ENCODE results near the gene FBXL15.

The FBXL15 gene, protein sequence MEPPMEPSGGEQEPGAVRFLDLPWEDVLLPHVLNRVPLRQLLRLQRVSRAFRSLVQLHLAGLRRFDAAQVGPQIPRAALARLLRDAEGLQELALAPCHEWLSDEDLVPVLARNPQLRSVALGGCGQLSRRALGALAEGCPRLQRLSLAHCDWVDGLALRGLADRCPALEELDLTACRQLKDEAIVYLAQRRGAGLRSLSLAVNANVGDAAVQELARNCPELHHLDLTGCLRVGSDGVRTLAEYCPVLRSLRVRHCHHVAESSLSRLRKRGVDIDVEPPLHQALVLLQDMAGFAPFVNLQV

DNA sequence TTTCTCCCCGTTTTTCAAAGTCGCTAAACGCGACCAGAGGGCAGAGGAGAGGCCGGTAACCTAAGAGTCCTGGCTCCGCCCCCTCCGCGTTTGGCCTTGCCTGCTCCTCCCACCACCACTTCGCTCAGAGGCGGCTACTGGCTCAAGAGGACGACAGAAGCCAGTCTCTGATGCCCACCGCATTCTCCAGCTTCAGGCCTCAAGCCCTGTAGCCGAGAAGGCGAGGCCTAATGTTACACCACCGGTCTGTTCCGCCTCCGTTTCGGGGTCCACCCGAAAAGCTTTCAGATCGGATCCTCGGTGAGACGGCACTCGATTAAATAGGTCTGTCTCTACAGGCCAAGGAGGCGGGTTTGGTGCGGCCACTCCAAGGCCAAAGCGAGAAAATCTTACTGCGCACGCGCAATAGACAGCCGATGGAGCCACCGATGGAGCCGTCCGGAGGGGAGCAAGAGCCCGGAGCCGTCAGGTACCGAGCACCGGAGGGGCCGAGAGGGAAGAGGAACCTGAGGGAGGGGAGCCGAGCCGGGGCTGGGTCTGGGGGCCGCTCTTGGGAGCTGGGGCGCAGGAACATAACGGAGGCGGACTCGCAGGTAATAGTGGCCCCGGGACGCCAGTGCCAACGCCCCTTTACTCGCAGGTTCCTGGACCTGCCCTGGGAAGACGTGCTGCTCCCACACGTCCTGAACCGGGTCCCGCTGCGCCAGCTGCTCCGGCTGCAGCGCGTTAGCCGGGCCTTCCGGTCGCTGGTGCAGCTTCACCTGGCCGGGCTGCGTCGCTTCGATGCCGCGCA is at the start of gene FBXL15:
Gene FBXL15 (plus strand): TSS at position 123 of the 793 bp plus-strand sequence. CDS start 294 bp downstream, at position 417.
- intact Hi-C loops (cut with DNase I), result loop anchor here (5.0 to 10.0 kb wide), 2 partner anchors 41 to 164 kb away; no protein-coding TSS in a partner anchor
- peak; percentile 87 to 98 (median 94) for DNase-seq

DNA sequence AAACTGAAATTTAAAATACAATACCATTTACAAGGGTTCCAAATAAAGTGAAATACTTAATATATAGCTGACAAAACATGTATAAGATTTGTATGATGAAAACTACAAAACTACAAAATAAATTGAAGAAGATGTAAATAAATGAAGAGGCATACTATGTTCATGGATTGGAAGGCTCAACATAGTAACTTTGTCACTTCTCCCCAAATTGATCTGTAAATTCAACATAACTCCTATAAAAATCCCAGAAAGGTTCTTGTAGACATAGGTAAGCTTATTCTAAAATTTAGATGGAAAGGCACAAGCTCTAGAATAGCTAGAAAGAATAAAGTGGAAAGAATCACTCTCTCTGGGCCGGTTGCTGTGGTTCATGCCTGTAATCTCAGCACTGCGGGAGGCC is 49.3 kb upstream of the FBXL15 start:
- no peak for DNase-seq
- intact Hi-C loops (cut with DNase I), result no loop called here

DNA sequence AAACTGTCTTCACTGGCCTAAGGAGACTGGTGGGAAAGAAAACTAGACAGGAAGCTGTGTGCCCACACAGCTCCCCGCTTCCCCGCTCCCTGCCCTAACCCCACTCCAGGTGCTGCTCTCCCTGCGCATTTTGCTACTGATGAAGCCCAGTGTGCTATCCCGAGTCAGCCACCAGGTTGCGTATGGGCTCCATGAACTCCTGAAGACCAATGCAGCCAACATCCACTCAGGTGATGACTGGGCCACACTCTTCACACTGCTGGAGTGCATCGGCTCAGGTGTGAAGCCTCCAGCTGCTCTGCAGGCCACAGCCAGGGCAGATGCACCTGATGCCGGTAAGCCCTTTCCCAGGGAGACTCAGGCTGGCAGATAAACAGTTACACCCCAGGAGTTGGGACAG is 45.4 kb upstream of the FBXL15 start:
- DNase-seq, result no peak
- intact Hi-C loops (cut with DNase I), result no loop called here

DNA sequence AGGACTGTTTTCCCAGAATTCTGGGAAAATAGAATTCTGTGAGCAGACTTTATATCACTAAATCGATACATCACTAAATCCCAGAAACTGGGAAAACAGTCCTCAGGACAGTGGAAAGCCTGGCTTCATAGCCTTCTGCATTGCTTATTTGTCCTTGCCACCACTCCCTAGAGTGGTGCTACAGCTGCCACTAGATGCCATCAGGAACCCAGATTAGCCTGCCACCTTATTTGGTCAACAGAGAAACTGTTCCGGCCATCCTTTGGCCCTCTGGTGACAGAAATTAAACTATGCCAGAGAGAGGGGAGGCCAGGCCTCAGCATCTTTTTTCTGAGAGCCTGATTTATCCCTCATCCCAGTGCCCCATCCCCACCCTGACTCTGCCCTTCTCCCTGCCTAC is 44.8 kb upstream of the FBXL15 start:
- intact Hi-C loops (cut with DNase I), result no loop called here
- DNase-seq, result no peak

DNA sequence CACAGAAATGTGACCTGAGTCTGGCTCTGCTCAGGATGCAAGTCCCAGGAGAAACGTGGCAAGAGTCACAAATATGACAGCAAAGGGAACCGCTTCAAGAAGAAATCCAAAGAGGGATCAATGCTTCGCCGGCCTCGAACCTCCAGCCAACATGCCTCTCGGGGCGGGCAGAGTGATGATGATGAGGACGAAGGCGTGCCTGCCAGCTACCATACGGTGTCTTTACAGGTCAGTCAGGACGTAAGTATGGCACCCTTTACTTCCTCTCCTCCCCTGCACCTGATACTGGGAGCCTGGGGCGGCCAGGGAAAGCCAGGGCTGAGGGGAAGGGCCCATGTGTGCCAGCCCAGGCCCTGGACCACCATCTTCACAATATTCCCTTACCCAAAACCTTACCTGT is 43.7 kb upstream of the FBXL15 start:
- no peak for DNase-seq
- intact Hi-C loops (cut with DNase I), result no loop called here

DNA sequence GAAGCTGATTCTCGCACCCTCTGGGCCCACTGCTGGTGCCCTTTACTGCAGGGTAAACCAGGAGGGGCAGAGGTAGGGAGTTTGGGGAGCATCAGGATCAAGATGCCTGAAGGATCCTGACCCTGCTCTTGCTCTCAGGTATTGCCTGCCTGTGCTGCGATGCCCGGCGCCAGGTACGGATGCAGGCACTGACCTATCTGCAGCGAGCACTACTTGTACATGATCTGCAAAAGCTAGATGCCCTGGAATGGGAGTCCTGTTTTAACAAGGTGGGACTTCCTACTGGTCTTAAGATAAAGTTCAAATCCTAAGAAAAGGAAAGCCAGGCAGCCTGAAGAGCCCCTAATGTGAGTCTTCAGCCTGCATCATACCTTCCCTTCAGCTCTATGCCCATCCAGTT is 41.3 kb upstream of the FBXL15 start:
- no peak for DNase-seq
- intact Hi-C loops (cut with DNase I), result no loop called here

DNA sequence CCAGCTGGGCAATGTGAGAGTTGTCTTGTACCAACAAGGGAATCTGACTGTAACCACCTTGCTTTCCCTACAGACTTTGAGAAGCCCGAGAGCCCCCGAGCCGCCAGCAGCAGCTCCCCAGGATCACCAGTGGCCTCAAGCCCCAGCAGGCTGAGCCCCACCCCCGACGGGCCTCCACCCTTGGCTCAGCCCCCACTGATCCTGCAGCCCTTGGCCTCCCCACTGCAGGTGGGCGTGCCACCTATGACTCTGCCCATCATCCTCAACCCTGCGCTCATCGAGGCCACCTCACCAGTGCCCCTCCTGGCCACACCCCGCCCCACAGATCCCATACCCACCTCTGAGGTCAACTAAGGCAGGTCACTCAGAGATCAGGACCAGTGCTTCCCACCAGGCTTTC is 38.7 kb upstream of the FBXL15 start:
- intact Hi-C loops (cut with DNase I), result no loop called here

DNA sequence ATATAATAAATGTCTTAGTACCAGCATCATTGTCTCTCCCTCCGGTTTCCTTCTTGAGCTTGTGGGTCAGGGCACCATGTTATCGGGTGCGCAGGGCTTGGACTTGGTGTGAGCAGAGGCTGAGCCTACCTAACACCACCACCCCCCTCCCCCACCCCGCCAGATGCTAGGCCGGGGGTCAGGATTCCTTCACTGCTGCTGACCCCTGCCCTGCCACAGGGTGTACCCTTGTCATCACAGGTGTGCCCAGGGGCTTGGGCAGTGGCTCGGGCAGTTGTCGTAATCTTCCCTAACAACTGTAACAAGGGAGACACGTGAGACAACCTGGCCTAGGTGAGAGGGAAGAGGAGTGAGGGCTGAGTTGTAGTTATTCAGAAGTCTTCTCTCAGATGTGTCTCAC is 37.8 kb upstream of the FBXL15 start:
- intact Hi-C loops (cut with DNase I), result no loop called here
- no peak for DNase-seq

More for the DNA sequence above, 38.7 kb upstream of the FBXL15 start:
- DNase-seq, result no peak

DNA sequence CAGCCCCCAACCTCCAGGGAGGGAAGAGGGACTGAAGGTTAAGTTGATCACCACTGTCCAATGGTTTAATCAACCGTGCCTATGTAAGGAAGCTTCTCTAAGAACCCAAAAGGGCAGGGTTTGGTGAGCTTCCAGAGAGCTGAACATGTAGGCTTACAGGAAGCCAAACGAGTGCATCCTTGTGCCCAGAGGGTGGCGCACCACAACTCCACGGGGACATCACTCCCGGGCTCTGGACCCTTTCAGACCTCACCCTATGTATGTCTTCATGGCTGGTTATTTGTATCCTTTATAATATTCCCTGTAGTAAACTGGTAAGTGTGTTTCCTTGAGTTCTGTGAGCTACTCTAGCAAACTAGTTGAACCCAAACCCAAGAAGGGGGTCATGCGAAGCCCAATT is 36.6 kb upstream of the FBXL15 start:
- intact Hi-C loops (cut with DNase I), result no loop called here
- DNase-seq, result no peak

DNA sequence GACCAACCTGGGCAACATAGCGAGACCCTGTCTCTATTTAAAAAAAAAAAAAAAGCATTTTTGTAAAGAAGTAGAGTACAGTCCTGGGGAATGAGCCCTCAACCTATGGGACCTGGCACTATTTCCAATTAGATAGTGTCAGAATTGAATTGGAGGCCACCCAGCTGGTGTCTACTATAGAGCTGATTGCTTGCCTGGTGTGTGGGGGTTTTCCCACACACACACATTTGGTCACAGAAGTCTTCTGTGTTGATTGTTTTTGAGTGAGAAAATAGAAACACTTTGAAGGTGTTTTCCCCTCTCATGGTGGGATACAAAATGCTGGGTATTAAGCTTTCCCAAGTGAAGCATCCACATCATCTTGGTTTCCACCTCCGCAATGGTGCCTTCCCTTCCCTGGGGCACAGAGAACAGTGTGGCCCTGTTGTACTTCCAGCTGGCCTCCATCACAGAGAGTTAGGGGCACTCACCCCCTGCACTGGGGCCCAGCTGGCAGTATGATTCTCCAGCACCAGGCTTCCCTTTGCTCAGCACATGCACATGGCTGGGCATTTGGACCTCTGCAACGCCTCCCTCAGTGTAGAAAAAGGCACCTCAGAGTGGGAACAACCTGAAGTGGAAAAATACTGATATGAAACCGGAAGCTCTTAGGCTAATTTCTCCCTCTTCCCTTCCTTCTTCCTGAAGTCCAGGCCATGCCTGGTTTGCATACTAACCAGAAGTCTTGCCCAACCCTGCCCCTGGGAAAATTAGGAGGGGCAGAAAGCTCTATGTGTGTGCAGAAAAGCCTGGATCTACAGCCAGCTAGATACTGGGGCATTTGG is 35.8 kb upstream of the FBXL15 start:
- DNase-seq, result peak in 1 of 42 donors; percentile 42
- intact Hi-C loops (cut with DNase I), result no loop called here

DNA sequence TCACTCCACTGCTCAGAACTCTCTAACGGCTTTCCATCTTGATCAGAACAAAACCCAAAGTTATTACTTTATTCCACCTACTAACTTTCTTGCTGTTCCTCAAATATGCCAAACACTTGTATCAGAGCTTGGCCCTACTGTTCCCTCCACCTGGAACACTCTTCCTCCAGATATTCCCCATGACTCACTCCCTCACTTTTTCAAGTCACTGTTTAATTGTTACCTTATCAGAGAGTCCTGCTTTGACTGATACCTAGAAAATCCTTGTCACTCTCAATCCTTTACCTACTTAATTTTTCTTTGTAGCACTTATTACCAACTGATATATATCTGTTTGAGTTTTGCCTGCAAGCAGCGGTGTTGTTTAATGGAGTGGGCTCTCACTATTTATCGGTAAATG is 30.7 kb upstream of the FBXL15 start:
- intact Hi-C loops (cut with DNase I), result no loop called here

DNA sequence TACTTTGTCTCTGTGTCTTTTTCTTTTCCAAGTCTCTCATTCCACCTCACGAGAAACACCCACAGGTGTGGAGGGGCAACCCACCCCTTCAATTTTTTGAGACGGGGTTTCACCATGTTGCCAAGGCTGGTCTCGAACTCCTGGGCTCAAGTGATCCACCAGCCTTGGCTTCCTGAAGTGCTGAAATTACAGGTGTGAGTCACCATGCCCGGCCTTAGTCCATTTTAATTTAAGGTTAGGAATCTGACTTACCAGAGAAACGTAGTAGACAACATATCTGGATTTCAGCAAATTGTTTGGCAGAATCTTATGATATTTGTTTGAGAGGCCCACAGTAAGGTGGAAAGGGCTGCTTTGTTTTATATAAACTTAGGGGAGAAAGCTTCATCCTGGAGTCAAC is 28.3 kb upstream of the FBXL15 start:
- DNase-seq, result no peak
- intact Hi-C loops (cut with DNase I), result no loop called here

More for the DNA sequence above, 30.7 kb upstream of the FBXL15 start:
- DNase-seq, result peak in 1 of 42 donors; percentile 66

DNA sequence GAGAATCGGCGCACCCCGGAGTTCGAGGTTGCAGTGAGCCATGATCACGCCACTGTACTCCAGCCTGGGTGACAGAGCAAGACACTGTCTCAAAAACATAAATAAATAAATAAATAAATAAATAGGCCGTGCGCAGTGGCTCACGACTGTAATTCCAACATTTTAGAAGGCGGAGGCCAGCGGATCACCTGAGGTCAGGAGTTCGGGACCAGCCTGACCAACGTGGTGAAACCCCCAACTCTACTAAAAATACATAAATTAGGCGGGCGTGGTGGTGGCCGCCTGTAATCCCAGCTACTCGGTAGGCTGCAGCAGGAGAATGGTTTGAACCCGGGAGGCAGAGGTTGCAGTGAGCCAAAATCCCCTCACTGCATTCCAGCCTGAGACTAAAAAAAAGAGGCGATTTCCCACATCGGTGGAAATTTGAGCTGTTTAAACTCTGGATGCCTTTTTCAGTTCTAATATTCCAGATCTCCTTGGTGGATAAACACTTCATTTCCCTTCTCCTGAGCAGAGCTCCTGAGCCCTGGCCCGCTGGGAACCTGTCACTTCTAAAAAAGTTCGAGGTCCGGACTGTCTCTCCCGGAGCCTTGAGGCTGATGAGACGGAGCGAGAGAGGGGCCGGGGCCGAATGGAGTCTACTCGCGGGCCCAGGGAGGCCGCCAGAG is 27.1 kb upstream of the FBXL15 start:
- intact Hi-C loops (cut with DNase I), result no loop called here
- peak in 1 of 42 donors; percentile 88 for DNase-seq

DNA sequence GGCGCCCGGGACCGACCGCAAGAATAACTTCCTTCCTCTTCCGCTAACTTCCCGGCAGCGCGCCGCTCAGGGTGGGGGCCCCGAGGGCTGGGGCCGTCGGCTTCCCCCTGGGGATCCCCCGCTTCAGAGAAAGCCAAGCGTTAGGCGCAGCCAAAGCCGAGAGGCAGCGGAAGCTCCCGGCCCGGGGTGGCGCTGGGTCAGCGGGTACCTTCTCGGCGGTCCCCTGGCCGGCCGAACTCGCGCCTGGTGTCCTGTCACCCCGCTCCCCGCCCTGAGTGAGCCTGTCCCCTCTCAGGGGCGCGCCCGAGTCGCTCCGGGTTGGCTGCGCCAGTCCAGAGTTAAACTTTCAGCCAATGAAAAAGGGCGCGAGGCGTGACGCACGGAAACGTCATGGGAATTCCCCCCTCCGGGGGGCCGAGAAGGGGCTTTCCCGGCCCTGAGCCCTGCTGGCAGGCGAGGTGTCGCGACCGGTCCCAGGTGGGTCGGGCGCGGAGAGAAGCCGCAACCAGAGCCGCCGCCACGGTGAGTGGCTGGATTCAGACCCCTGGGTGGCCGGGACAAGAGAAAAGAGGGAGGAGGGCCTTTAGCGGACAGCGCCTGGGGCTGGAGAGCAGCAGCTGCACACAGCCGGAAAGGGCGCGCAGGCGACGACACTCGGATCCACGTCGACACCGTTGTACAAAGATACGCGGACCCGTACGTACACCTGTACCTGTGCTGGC is 26.4 kb upstream of the FBXL15 start:
- intact Hi-C loops (cut with DNase I), result no loop called here
- peak; percentile 73 to 94 (median 88) for DNase-seq

DNA sequence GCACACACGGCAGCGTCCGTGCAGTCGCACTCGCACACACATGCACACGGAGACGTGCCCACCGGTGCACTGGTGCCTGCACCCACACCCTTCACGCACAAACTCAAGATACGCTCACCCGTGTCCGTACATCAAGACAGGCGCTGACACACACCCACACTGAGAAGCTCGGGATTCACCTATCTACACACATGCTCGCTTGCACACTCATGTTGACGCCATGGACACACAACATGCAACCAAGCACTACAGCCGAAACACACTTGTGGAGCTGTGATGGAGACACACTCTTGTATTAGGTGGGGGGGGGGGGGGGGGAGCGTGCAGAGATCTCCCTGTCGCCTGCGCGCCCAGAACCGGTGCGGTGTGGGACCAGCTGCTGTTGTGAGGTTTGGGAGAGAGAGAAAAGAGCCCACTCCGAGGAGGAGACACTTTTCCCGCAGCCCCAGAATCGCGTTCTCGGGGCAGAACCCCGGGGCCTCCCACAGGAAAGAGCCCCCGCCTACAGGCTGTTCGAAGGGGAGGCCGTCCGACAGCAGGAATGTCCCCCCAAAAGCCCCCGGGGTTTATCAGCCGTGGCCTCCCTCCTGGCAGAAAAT is 25.7 kb upstream of the FBXL15 start:
- DNase-seq, result peak in 16 of 42 donors; percentile 10 to 64 (median 42)
- intact Hi-C loops (cut with DNase I), result no loop called here

DNA sequence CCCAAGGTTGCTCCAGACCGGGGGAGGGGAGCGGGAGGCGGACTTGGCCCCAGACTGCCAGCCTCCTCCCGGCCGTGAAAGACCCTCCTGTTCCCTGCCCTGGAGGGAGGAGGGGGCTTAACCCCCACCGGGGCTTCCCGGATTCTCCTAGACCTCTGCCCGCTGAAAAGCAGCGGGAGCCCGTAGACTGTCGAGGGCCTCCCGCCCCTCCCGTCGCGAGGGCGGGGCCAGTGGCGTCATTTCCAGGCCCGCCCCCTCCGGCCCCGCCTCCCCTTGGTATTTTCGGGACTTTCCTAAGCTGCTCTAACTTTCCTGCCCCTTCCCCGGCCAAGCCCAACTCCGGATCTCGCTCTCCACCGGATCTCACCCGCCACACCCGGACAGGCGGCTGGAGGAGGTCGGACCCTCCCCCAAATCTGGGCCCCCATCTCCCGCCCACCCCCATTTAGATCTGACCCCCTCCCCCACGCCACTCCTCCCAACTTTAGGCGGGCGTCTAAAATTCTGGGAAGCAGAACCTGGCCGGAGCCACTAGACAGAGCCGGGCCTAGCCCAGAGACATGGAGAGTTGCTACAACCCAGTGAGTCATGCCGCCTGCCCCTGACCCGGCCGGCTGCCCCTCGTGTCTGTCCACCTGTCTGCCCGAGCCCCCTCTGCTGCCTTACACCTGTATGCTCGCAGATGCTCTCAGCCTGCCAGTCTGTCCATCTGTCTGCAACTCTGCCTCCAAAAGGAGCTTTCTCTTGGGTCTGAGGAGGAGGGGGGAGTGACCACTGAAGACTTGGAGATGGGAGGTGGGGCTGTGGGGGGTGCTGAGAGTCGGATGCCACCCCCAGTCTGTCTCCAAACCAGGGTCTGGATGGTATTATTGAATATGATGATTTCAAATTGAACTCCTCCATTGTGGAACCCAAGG is 25.0 kb upstream of the FBXL15 start, which contains the start of gene NFKB2:
Gene NFKB2 (plus strand): TSS at position 306 of the 917 bp plus-strand sequence. CDS start 255 bp downstream, at position 561.
- intact Hi-C loops (cut with DNase I), result no loop called here
- DNase-seq, result peak; percentile 66 to 93 (median 86)

DNA sequence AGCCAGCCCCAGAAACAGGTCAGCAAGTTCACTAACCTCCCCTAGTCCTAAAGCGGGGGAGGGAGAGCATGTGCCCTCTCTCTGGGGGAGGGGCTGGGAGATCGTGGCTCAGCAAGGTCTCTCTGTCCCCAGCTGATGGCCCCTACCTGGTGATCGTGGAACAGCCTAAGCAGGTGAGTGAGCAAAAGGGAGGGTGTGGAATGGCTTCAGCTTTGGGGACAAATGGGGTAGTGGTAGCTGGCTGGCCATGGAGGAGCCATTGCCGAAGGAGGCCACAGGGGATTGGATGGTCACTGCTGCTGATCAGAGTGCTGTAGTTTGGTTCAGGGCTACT is 24.4 kb upstream of the FBXL15 start:
- intact Hi-C loops (cut with DNase I), result no loop called here
- no peak for DNase-seq
